Stimulated activated CD8-positive, alpha-beta memory T cell treated with anti-CD3 and anti-CD28 coated beads, Interleukin-4, amount 100 ng/mL, for 1 hour (primary cell): ENCODE measurements around the gene SLC35F6.
"Not testable (repeated sequence)": the region's sequence is repeated elsewhere in the genome, so short reads cannot be mapped to it uniquely, and the experiment has no call there.

Experiments used
- DNase-seq, 2 donors: peaks; one replicate each; pipeline ENCODE4 v3.0.0-alpha.2; 2020; ENCODE audit warnings: low read depth in 2 of 2, low spot score in 1 of 2

The SLC35F6 gene

GRCh38 chr2:26780203-26780760, 16.2 kb downstream of the SLC35F6 start:
- no peak for DNase-seq

- DNase-seq: no peak
Measured at GRCh38 chr2:26782876-26783704, 19.0 kb downstream of the SLC35F6 start.

DNA sequence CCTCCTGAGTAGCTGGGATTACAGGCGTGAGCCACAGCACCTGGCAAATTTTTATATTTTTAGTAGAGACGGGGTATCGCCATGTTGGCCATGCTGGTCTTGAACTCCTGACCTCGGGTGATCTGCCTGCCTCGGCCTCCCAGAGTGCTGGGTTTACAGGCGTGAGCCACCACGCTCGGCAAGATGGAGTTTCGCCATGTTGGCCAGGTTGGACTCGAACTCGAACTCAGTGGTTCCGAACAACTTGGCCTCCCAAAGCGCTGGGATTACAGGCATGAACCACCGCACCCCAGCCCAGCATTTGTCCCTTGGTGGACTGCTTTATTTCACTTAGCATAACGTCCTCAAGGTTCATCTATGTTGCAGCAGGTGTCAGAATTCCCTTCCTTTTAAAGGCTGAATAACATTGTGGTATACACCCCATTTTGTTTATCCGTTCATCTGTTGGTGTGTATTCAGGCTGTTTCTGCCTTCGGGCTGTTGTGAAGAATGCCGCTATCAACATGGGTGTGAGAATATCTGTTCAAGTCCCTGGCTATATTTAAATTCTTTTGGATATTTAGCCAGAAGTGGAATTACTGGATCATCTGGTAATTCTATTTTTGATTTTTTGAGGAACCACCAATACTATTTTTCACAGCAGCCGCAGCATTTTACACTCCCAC, 20.6 kb downstream of the SLC35F6 start:
- DNase-seq: no peak

GRCh38 chr2:26785431-26786206, 21.5 kb downstream of the SLC35F6 start, which contains the start of gene CENPA:
TSS of gene CENPA (plus strand) at chr2:26786056. CDS start at chr2:26786197, 141 bp downstream.
- peak; percentile 79 to 90 for DNase-seq

DNA sequence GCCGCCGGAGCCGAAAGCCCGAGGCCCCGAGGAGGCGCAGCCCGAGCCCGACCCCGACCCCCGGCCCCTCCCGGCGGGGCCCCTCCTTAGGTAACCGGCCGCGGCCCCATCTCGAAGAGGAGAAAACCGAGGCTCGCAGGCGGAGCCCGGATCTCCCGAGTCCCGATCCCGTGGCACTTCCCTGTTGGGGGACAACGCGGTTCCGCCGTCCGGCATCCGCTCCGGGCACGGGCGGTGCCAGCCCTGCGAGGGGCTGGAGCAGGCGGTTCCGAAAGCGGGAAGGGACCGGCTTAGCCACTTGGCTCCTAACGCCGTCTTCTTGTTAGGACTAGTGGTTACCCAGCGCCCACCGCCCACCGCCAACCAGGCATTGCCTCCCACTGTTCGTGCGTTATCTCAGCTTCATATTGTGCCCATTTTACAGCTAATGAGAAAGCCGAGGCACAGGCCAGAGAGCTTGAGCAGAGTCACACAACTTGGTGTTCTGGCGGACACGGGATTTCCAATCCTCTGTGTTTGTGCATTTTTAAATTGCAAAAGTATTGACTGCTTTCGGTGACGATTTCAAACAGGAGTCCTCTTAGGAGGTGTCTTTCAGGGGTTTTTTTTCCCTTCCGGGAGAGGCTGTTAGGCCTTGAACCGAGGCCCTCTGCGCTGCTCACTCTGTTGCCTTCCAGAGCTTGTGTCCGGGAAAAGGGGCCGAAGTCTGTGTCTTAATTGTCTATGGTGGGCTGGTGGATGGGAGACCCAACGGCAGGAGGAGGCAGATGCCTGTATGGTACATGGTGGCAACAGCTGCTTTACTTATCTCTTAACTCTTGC, 22.3 kb downstream of the SLC35F6 start:
- DNase-seq: no peak

DNA sequence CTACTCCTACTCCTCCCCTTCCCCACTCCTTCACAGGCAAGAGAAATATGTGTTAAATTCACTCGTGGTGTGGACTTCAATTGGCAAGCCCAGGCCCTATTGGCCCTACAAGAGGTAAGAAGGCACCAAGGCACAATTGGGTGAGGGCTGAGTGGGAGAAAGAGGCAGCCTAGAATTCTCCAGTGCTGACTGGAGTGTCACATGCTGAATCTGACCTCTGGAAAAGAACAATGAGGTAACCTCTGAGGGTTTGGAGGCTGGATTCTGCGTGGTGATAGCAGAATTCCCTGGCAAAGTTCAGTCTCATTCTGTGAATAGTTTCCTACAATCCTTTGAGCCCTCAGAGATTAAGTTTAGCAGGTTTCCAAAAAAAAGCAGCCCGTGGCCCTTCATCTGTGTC, 28.6 kb downstream of the SLC35F6 start:
- no peak for DNase-seq

GRCh38 chr2:26793518-26793917, 29.4 kb downstream of the SLC35F6 start:
- no peak for DNase-seq

GRCh38 chr2:26795135-26795534, 31.1 kb downstream of the SLC35F6 start:
- not testable (repeated sequence) for DNase-seq

GRCh38 chr2:26801328-26801727, 37.2 kb downstream of the SLC35F6 start:
- no peak for DNase-seq

DNA sequence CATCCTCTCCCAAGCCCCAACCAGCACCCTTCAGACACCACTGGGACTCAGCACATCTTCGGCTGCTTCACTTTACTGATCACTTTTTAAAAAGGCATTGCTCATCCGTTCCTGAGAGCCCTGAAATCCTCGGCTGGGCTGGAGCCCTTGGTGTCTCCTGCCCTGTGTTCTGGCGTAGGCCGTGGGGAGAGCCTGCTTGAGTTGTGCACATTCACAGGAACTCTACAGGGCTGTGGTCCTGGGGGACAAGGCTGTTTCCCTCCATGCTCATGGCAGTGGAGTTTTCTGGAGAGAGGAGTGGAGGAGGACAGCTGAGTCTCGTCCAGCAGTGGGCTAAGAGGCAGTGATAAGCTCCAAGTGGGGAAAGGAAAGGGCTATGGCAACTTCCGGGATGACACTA, 37.7 kb downstream of the SLC35F6 start:
- DNase-seq: no peak

DNA sequence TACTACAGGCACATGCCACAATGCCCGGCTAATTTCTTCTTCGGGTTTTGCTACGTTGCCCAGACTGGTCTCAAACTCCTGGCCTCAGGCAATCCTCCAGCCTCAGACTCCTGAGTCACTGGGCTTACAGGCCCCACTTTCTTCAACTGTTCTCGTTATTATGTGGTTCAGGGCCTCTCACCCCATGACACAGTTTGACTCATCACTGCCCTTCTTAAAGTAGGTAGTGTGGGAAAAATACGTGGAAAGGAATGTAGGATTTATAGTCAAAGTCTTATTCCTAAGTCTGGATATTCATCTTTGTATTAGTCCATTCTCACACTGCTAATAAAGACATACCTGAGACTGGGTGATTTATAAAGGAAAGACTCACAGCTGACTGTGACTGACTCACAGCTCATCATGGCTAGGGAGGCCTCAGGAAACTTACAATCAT, 41.2 kb downstream of the SLC35F6 start:
- DNase-seq: no peak

DNA sequence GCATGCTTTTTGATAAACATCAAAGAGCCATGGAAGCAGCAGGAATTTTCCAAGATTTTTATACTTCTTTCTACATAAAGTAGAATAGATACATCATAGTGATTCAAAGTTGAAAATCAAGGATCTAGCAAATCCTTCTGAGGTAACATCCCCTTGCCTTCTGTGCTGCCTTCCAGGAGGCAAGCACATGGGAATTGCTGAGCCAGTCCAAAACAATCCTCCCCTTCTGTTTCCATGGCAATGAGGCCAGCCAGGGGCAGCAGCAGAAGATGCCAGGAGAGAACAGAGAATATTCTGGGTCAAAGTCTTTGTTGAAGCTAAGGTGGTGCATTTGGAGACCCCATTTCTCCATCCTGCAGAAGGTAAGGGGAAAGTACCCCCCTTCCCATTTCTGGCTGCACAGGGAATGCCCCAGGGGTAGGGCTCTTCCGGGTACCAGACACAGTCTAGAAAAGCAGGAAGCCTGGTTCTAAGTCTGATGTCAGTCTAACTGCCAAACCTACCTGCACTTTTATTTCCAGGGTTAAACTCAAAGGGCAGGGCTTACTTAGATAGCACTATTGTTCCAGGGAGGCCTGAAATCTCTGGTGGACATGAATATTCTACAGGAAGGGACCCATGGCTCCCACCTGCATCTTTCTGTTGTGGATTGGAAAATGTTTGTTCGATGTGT, 43.8 kb downstream of the SLC35F6 start:
- no peak for DNase-seq

DNA sequence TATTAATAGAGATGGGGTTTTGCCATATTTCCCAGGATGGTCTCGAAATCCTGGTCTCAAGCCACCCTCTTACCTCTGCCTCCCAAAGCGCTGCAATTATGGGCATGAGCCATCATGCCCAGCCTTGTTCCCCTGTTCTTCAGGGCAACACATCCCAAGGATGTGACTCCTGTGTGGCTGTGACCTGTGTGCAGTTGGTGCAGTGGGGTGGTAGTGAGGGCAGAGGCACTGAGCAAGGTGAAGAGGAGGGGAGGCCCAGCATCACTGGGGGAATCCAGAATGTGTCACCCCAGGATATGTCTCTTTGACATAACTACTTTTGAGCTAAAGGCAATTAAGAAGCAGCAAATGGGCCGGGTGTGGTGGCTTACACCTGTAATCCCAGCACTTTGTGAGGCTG, 45.1 kb downstream of the SLC35F6 start:
- DNase-seq: no peak

DNA sequence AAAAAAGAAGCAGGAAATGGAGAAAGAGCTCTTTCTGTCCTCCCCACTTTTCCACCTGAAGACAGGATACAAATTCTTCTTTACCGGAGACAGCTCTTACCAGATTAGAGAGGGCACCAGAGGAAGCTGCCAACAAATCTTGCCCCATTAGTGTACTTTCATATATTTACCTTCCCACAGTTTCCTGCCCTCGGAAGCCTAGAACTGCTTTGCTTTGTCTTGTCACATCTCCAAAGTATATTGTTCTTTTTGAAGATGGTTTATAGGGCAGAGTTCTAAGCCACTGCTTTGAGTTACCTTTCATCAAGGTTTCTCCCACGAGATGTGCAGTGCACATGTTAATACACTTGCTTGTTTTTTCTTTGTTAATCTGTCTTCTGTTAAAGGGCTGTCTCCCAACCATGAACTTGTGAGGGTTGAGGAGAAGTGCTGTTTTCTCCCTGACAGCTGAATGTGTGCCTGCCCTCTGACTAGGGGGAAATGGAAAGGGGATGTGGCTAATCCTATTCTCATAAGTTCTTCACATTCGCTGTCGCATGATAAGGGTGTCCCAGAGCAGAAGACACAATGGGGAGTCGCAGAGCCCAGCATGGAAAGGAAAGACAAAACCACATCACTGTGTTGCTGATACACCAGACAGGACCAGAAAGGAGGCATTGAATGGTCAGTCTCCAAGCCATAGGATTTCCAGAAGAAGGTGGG, 45.9 kb downstream of the SLC35F6 start:
- DNase-seq: no peak

DNA sequence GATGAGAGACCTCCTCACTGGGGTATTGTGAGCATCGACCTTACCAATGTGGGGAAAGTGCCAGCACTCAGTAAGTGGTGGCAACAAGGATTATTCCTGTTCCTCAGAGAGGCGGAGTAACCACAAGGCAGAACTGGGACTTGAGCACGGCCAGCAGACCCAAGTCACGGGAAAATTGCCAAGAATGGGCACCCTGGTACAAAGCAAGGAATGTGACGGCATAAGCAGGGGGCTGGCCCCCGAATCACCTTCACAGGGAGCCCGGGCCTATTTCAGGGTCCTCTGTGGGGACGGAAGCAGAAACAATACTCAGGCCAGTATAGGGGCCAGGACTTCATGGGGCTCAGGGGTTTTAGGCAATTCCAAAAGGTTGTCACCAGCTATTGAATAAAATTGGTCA, 47.2 kb downstream of the SLC35F6 start:
- DNase-seq: no peak

DNA sequence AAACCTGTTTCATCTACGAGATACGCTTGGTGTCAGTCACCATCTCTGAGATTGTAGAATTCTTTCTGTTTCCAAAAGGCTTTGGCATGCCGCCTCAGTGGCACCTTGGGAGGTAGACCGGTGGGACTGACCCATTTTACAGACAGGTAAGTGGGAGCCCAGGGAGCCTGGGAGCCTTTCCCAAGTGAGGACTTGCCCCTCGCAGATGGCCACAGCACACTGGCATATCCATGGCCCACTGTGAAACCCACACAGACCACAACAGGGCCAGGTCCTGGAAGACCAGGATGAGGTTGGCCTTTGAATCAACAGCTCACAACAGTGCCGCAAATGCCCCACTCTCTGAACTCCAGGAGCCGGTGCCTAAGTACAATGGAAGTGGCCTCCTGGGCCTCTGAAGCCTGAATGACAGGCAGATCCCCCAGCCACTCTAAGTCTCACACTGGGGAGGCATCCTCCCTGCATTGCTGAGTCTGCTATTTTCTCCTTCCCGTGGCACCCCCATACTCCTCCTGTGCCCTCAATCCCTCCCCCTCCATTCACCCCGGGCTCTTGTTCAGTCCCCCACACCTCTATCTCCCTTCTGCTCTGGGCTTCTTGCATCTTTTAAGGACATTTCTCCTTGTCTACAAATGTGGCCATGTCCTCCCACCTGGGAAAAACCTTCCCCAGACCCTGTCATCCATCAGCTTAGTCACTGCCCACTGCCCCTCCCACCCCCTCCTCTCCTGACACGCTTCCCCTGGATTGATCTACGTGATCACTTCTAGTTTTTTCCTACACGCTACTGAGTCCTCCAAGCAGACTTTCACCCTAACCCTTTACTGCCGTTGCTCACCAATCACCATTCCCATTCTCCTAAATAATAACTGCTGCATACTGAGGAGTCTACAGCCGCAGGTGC, 48.0 kb downstream of the SLC35F6 start:
- no peak for DNase-seq

DNA sequence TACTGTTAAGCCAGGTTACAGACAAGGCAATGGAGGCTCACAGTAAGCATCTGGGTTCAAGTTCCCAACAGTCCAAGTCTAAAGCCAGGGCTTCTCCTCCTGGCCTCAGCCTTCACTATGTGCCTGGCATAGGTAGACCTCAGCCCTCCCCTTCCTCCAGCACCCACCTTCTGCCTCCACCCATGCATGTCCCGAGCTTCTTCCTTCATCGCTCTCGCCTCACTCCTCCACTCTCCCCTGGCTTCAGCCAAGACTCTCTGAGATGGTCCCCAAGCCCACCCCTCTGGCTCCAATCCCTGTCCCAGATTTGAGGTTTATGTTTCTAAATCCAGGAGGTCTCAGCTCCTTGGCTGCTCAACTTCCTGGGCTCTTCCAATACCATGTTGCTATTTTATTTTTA, 48.6 kb downstream of the SLC35F6 start:
- DNase-seq: no peak

- not testable (repeated sequence) for DNase-seq
Measured at GRCh38 chr2:26814072-26814765, 50.1 kb downstream of the SLC35F6 start.
